Measurements from ENCODE around the gene CASP4. TPM values are rescaled to one million over a fixed set of nuclear protein-coding genes. Genes with fewer than 3 reads are reported as not detected.

Gene CASP4
- total and polyA plus RNA-seq, 2 experiments from 2014 or later, result 0.35 TPM; not detected in 1

- Mint-ChIP-seq H3K36me3 (ENCODE audit: low read depth) (no peaks in the 10 kb centered on the region), H3K4me3 (no peak overlapping the region), H3K27me3 (ENCODE audit: insufficient read depth, low read depth, poor library complexity) (no peaks in the 10 kb centered on the region), H3K27ac (no peak overlapping the region), H3K4me1 (no peaks in the 10 kb centered on the region), H3K9me3 (no peaks in the 10 kb centered on the region)
- Histone ChIP-seq H3K36me3 (ENCODE audit: insufficient read depth) (no peaks in the 10 kb centered on the region), H3K9me2 (ENCODE audit: insufficient read depth) (no peaks in the 10 kb centered on the region), H2AFZ (no peak overlapping the region), H3K4me1 (ENCODE audit: insufficient read depth) (no peaks in the 10 kb centered on the region), H3K27ac (ENCODE audit: low read depth) (no peak overlapping the region), H3K27me3 (ENCODE audit: insufficient read depth) (no peaks in the 10 kb centered on the region), H3K4me3 (no peak overlapping the region), H4K20me1 (replicated peaks; ENCODE audit: insufficient read depth) (no peaks in the 10 kb centered on the region), H3K4me2 (no peak overlapping the region), H3K79me2 (replicated peaks; ENCODE audit: insufficient read depth) (no peaks in the 10 kb centered on the region), H3F3A (replicated peaks; ENCODE audit: low read depth) (no peaks in the 10 kb centered on the region)
- ATAC-seq (no peak), DNase-seq (ENCODE audit: low spot score) (no peak)
- TF ChIP-seq CTCF (conservative IDR thresholded peaks at IDR 0.05; ENCODE audit: low read depth in 2 of 2) (no peak), POLR2AphosphoS5 (IDR thresholded peaks at IDR 0.05; ENCODE audit: low read depth) (no peak), REST (IDR thresholded peaks at IDR 0.05; ENCODE audit: unreplicated experiment) (no peak), JUNB (IDR thresholded peaks at IDR 0.05; ENCODE audit: unreplicated experiment) (no peak), STAT1 (IDR thresholded peaks at IDR 0.05; ENCODE audit: unreplicated experiment) (no peak), CREB1 (CRISPR knock-in tag; IDR thresholded peaks at IDR 0.05; ENCODE audit: low read depth) (no peak), EZH2 (IDR thresholded peaks at IDR 0.05; ENCODE audit: low read depth, unreplicated experiment) (no peak), ZNF331 (CRISPR knock-in tag; IDR thresholded peaks at IDR 0.05; ENCODE audit: low read depth) (no peak)
Measured at GRCh38 chr11:105007463-105007862, 39.1 kb upstream of the CASP4 start.

- Histone ChIP-seq H2AFZ (no peak overlapping the region), H3F3A (replicated peaks; ENCODE audit: low read depth) (no peaks in the 10 kb centered on the region), H3K79me2 (replicated peaks; ENCODE audit: insufficient read depth) (no peaks in the 10 kb centered on the region), H3K36me3 (ENCODE audit: insufficient read depth) (no peaks in the 10 kb centered on the region), H3K27ac (ENCODE audit: low read depth) (no peak overlapping the region), H4K20me1 (replicated peaks; ENCODE audit: insufficient read depth) (no peaks in the 10 kb centered on the region), H3K4me3 (no peak overlapping the region), H3K4me2 (no peak overlapping the region), H3K27me3 (ENCODE audit: insufficient read depth) (no peaks in the 10 kb centered on the region), H3K9me2 (ENCODE audit: insufficient read depth) (no peaks in the 10 kb centered on the region), H3K4me1 (ENCODE audit: insufficient read depth) (no peaks in the 10 kb centered on the region)
- Mint-ChIP-seq H3K4me1 (no peaks in the 10 kb centered on the region), H3K36me3 (ENCODE audit: low read depth) (peaks cover 5% of the 10 kb centered on the region; the same call in 1 of the 3 replicates), H3K27ac (no peak overlapping the region), H3K27me3 (ENCODE audit: insufficient read depth, low read depth, poor library complexity) (peaks cover 4% of the 10 kb centered on the region), H3K9me3 (no peaks in the 10 kb centered on the region), H3K4me3 (no peak overlapping the region)
- no peak for ATAC-seq
- DNase-seq (ENCODE audit: low spot score), result no peak
- TF ChIP-seq POLR2AphosphoS5 (IDR thresholded peaks at IDR 0.05; ENCODE audit: low read depth) (no peak), REST (IDR thresholded peaks at IDR 0.05; ENCODE audit: unreplicated experiment) (no peak), STAT1 (IDR thresholded peaks at IDR 0.05; ENCODE audit: unreplicated experiment) (no peak), ZNF114 (CRISPR knock-in tag; IDR thresholded peaks at IDR 0.05) (no peak), CREB1 (CRISPR knock-in tag; IDR thresholded peaks at IDR 0.05; ENCODE audit: low read depth) (no peak)
Measured at GRCh38 chr11:105005451-105005845, 37.1 kb upstream of the CASP4 start.

All from GM23338 (cell line).